Endothelial cell of umbilical vein (primary cell): ENCODE results near the gene TREH. TPM values are rescaled to one million over a fixed set of nuclear protein-coding genes. Genes with fewer than 3 reads are reported as not detected.

Experiments
- BruUV-seq: library from RNA; stranded (reverse); fragments of 400-500 nt; replicated peaks from 2 replicates; lab custom pipeline; 2021; lab: Mats Ljungman, UMichigan
- CTCF ChIA-PET: fragments of 300-600, 350-600 bp; sonication (Branson Sonifier 250); formaldehyde crosslinking; loops from one replicate; lab custom pipeline; 2021; ENCODE audit warnings: antibody characterized with exemption, inconsistent platforms; lab: Charles Lee
- POLR2A ChIA-PET: fragments of 300-600, 350-600 bp; sonication (Branson Sonifier 250); formaldehyde crosslinking; loops from one replicate; lab custom pipeline; 2021; ENCODE audit warnings: antibody characterized with exemption, inconsistent platforms; lab: Charles Lee
- DNase-seq: peaks from one replicate; pipeline ENCODE4 v3.0.0-alpha.2; 2011; ENCODE audit warnings: low read depth, low spot score
- FAIRE-seq: peaks from 2 replicates; lab custom pipeline; 2011; peaks lifted over from hg19 to GRCh38; lab: Jason Lieb, UNC
- H2AFZ ChIP-seq: 2 replicates; pipeline ENCODE4 v1.6.0; 2012; ENCODE audit warnings: low read depth, low read length, control low read depth, inconsistent platforms
- H3K27ac ChIP-seq: 2 replicates; pipeline ENCODE4 v1.5.1; 2011; ENCODE audit warnings: low read depth, mild to moderate bottlenecking, control low read depth, low read length, moderate library complexity; ENCODE audit not compliant: insufficient read depth
- H3K27me3 ChIP-seq, 2 experiments: 2 replicates each; pipeline versions ENCODE4 v1.6.0 to v1.6.1; 2011; ENCODE audit warnings: low read length in 2 of 2, mixed read lengths in 1 of 2; ENCODE audit not compliant: control insufficient read depth in 2 of 2, insufficient read depth in 2 of 2
- H3K36me3 ChIP-seq, 2 experiments: 2 replicates in 1 of 2; 3 replicates in 1 of 2; pipeline ENCODE4 v1.5.1; 2011; ENCODE audit warnings: low read length in 2 of 2, mild to moderate bottlenecking in 1 of 2, moderate library complexity in 1 of 2; ENCODE audit not compliant: control insufficient read depth in 2 of 2, insufficient read depth in 2 of 2; ENCODE audit errors: extremely low read depth in 1 of 2
- H3K4me1 ChIP-seq: 3 replicates; pipeline ENCODE4 v1.5.1; 2011; ENCODE audit warnings: mild to moderate bottlenecking, low read length; ENCODE audit not compliant: control insufficient read depth, insufficient read depth; ENCODE audit errors: extremely low read depth
- H3K4me2 ChIP-seq: 2 replicates; pipeline ENCODE4 v1.6.1; 2011; ENCODE audit warnings: low read length, control low read depth, mixed read lengths; ENCODE audit not compliant: insufficient read depth
- H3K4me3 ChIP-seq, 3 experiments: fragments of 200-600 bp in 1 of 3; sonication (generic), shearing (Covaris generic) in 1 of 3; replicated peaks in 1 of 3; 2 replicates each; pipeline ENCODE4 v1.5.1; 2011 to 2016; ENCODE audit warnings: control low read depth in 3 of 3, low read length in 3 of 3, mild to moderate bottlenecking in 2 of 3, inconsistent platforms in 1 of 3, low read depth in 1 of 3, moderate library complexity in 1 of 3; ENCODE audit not compliant: insufficient read depth in 1 of 3
- H3K79me2 ChIP-seq: 2 replicates; pipeline ENCODE4 v1.6.0; 2012; ENCODE audit warnings: low read length, inconsistent platforms; ENCODE audit not compliant: control insufficient read depth, insufficient read depth
- H3K9ac ChIP-seq: replicated peaks from 2 replicates; pipeline ENCODE3; 2011; ENCODE audit warnings: low read length, control low read depth; ENCODE audit not compliant: insufficient read depth; ENCODE audit errors: extremely low read depth
- H3K9me1 ChIP-seq: replicated peaks from 3 replicates; pipeline ENCODE4 v1.6.0; 2011; ENCODE audit warnings: mild to moderate bottlenecking, low read length; ENCODE audit not compliant: control insufficient read depth, insufficient read depth; ENCODE audit errors: extremely low read depth
- H3K9me3 ChIP-seq: replicated peaks from 2 replicates; pipeline ENCODE4 v1.5.1; 2012; ENCODE audit warnings: low read length, inconsistent platforms; ENCODE audit not compliant: control insufficient read depth, insufficient read depth
- H4K20me1 ChIP-seq: replicated peaks from 2 replicates; pipeline ENCODE3; 2011; ENCODE audit warnings: mild to moderate bottlenecking, low read length; ENCODE audit not compliant: control insufficient read depth, insufficient read depth; ENCODE audit errors: extremely low read depth
- CTCF ChIP-seq, 2 donors: IDR thresholded peaks; 1 replicate in 1 of 2; 2 replicates in 1 of 2; pipeline ENCODE4 v1.5.1; 2011; ENCODE audit warnings: low read length in 2 of 2, mild to moderate bottlenecking in 2 of 2, moderate library complexity in 2 of 2, control low read depth in 1 of 2, inconsistent platforms in 1 of 2, low read depth in 1 of 2; ENCODE audit not compliant: insufficient read depth in 1 of 2; ENCODE audit errors: extremely low read depth in 1 of 2
- EZH2 ChIP-seq: IDR thresholded peaks from 2 replicates; pipeline ENCODE4 v1.6.1; 2012; ENCODE audit warnings: borderline replicate concordance, low read depth, mild to moderate bottlenecking, moderate library complexity, low read length, inconsistent platforms; ENCODE audit not compliant: severe bottlenecking
- FOS ChIP-seq: IDR thresholded peaks from 2 replicates; pipeline ENCODE4 v1.6.1; 2011; ENCODE audit warnings: mild to moderate bottlenecking, low read length, moderate library complexity, borderline replicate concordance; ENCODE audit not compliant: insufficient read depth
- GATA2 ChIP-seq: IDR thresholded peaks from 2 replicates; pipeline ENCODE4 v1.7.0; 2011; ENCODE audit warnings: low read depth, mild to moderate bottlenecking, moderate library complexity, mixed read lengths, low read length; ENCODE audit not compliant: insufficient read length, insufficient read depth
- JUN ChIP-seq: IDR thresholded peaks from 2 replicates; pipeline ENCODE4 v1.6.1; 2011; ENCODE audit warnings: borderline replicate concordance, low read depth; ENCODE audit not compliant: insufficient read length, insufficient read depth
- MYC ChIP-seq: IDR thresholded peaks from one replicate; pipeline ENCODE4 v1.6.1; 2011; ENCODE audit warnings: mild to moderate bottlenecking, low read depth, low read length
- POLR2A ChIP-seq: IDR thresholded peaks from 2 replicates; pipeline ENCODE4 v1.6.1; 2012; ENCODE audit warnings: low read depth, mild to moderate bottlenecking, control low read depth, low read length
- POLR2AphosphoS5 ChIP-seq: IDR thresholded peaks from 2 replicates; pipeline ENCODE4 v1.6.1; 2012; ENCODE audit warnings: low read depth, mild to moderate bottlenecking, control low read depth, low read length, moderate library complexity; ENCODE audit not compliant: insufficient read depth
- dilution Hi-C: fragments of 300-500 bp; cut with MboI; formaldehyde crosslinking; loops from one replicate; pipeline ENCODE4 v1.15.0; 2019; ENCODE audit warnings: low sequenced_read_pairs; ENCODE audit not compliant: extremely low pct_ligation_motif_present
- intact Hi-C: fragments of 100-400 bp; cut with micrococcal nuclease; formaldehyde crosslinking; loops from one replicate; pipeline ENCODE4 v1.10.0; 2022
- polyA plus RNA-seq, 4 experiments: library from polyadenylated mRNA; depleted of rRNA in 3 of 4; stranded (reverse) in 3 of 4; unstranded in 1 of 4; fragments of >200 nt; gene quantifications; 2 replicates each; pipeline versions ENCODE4 v1.2.1 to v1.2.3, GENCODE V29; 2011 to 2012; ENCODE audit warnings: missing spikeins in 1 of 4
- total RNA-seq: library from RNA; stranded (reverse); gene quantifications from 2 replicates; pipeline ENCODE4 v1.2.3, GENCODE V29; 2021
- TF ChIP-seq, protein P1 (sequence below): IDR thresholded peaks from 2 replicates; pipeline ENCODE4 v1.6.1; 2011; ENCODE audit not compliant: insufficient read depth, insufficient read length

Gene TREH
- total and polyA plus RNA-seq, 2 donors (not counting 3 experiments of a cell fraction or from before 2014, with no cell fraction given): not detected

GRCh38 chr11:118639899-118640298 lies 39.6 kb downstream of the TREH start:
- dilution Hi-C loops (no loop called here), intact Hi-C loops (no loop called here)
- Histone ChIP-seq H4K20me1 (no peaks in the 10 kb centered on the region), H3K4me1 (no peaks in the 10 kb centered on the region), H2AFZ (no peak overlapping the region), H3K27ac (no peak overlapping the region), H3K9ac (no peak overlapping the region), H3K4me2 (no peak overlapping the region), H3K36me3 (peaks cover 53 to 82% of the 10 kb centered on the region in 2 experiments), H3K9me3 (no peaks in the 10 kb centered on the region), H3K9me1 (no peaks in the 10 kb centered on the region), H3K27me3 (no peaks in the 10 kb centered on the region), H3K4me3 (no peak overlapping the region), H3K79me2 (peaks cover 14% of the 10 kb centered on the region)
- FAIRE-seq (no peak), DNase-seq (no peak)
- no TSS peak for BruUV-seq
- POLR2A ChIA-PET: no interaction called here
- CTCF ChIA-PET: interaction anchor here (0.9 to 1.8 kb wide), 6 partner anchors 8 to 45 kb away, joined by 3 to 6 read pairs (median 4); no protein-coding TSS in a partner anchor
- TF ChIP-seq, protein P1, sequence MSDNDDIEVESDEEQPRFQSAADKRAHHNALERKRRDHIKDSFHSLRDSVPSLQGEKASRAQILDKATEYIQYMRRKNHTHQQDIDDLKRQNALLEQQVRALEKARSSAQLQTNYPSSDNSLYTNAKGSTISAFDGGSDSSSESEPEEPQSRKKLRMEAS: no peak
- TF ChIP-seq FOS: no peak
- TF ChIP-seq EZH2: no peak
- no peak for TF ChIP-seq JUN
- no peak for TF ChIP-seq POLR2AphosphoS5
- TF ChIP-seq POLR2A: no peak
- no peak for TF ChIP-seq CTCF (IDR thresholded peaks at IDR 0.05; ENCODE audit: extremely low read depth in 1 of 2, insufficient read depth in 1 of 2, low read depth in 1 of 2, low read length in 2 of 2)
- no peak for TF ChIP-seq GATA2
- no peak for TF ChIP-seq MYC
